ENCODE data around the gene CDH15.

The CDH15 gene

DNA sequence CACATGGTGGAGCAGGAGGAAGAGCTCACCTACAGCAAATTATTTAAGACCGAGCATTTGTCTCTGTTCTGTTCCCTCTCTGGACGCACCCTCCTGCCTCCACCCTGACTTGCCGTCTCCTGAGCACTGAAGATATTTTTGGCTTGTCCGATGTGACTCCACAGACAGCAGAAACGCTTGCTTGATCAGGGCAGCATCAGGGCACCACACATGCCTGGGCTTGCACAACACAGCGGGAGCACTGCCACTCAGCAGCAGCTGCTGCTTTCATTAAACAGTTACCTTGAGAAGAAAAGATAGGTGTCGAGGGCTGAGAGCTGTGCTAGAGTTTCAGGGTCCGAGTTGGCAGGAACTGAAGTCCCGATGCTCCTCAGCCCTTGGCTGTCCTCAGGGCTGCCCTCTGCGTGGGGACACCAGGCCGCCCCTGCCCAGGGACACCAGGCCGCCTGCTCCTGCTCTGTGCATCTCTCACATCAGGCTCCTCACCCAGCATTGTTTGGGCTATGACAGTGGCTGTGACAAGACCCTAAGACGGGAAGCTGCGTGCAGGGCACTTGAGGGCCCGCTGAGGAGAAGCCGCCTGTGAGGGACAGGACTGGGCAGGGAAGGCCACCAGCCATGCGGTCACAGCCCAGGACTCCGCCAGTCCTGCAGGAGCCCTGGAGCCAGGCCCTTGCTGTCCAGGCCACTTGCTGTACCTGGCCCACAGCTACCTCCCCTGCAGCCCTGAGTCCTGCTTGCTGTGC, 21.3 kb upstream of the CDH15 start:
- H3K27ac ChIP-seq: peak overlapping the region; percentile 96
- TF ChIP-seq, protein P1, sequence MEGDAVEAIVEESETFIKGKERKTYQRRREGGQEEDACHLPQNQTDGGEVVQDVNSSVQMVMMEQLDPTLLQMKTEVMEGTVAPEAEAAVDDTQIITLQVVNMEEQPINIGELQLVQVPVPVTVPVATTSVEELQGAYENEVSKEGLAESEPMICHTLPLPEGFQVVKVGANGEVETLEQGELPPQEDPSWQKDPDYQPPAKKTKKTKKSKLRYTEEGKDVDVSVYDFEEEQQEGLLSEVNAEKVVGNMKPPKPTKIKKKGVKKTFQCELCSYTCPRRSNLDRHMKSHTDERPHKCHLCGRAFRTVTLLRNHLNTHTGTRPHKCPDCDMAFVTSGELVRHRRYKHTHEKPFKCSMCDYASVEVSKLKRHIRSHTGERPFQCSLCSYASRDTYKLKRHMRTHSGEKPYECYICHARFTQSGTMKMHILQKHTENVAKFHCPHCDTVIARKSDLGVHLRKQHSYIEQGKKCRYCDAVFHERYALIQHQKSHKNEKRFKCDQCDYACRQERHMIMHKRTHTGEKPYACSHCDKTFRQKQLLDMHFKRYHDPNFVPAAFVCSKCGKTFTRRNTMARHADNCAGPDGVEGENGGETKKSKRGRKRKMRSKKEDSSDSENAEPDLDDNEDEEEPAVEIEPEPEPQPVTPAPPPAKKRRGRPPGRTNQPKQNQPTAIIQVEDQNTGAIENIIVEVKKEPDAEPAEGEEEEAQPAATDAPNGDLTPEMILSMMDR (IDR thresholded peaks at IDR 0.05): no peak
- no peaks in the 10 kb centered on the region for H3K9me3 ChIP-seq (ENCODE audit: control insufficient read depth, low read length)
- H3K9ac ChIP-seq: no peak overlapping the region
- no peaks in the 10 kb centered on the region for H3K36me3 ChIP-seq (ENCODE audit: control insufficient read depth, insufficient read depth, low read length)
- H3K4me3 ChIP-seq (ENCODE audit: low read depth, low read length): peak overlapping the region; percentile 11
- H3K79me2 ChIP-seq: no peaks in the 10 kb centered on the region
- H3K4me2 ChIP-seq (ENCODE audit: low read length): peak overlapping the region; percentile 44
- no peaks in the 10 kb centered on the region for H3K27me3 ChIP-seq (ENCODE audit: control insufficient read depth, insufficient read depth, low read length)
- H2AFZ ChIP-seq: peak overlapping the region; percentile 20
- peaks cover 33% of the 10 kb centered on the region for H3K4me1 ChIP-seq

DNA sequence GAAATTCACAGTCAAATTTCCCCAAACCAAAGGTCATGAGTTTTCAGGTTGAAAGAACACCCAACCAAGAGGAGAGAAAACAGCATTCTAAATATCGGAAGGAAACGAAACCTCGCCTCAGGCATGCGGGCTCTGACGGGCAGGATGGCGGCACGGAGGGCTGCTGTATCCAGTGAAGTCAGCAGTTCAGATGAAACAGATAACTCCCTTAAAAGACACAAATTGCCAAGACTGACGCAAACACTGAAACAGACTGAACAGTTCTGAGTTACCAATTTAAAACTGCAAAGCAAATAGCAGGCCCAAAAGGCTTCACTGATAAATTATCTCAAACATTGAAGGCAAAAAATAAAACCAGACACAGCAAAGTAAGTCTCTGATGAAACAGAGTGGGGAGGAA, 20.6 kb upstream of the CDH15 start:
- Histone ChIP-seq H3K27me3 (ENCODE audit: control insufficient read depth, insufficient read depth, low read length) (no peaks in the 10 kb centered on the region), H3K4me2 (ENCODE audit: low read length) (peak overlapping the region; percentile 44), H2AFZ (peak overlapping the region; percentile 20), H3K4me1 (peaks cover 37% of the 10 kb centered on the region), H3K9me3 (ENCODE audit: control insufficient read depth, low read length) (no peaks in the 10 kb centered on the region), H3K9ac (no peak overlapping the region), H3K79me2 (no peaks in the 10 kb centered on the region), H3K27ac (peak overlapping the region; percentile 96), H3K4me3 (ENCODE audit: low read depth, low read length) (peak overlapping the region; percentile 11), H3K36me3 (ENCODE audit: control insufficient read depth, insufficient read depth, low read length) (no peaks in the 10 kb centered on the region)
- TF ChIP-seq, protein P1 (IDR thresholded peaks at IDR 0.05): no peak

DNA sequence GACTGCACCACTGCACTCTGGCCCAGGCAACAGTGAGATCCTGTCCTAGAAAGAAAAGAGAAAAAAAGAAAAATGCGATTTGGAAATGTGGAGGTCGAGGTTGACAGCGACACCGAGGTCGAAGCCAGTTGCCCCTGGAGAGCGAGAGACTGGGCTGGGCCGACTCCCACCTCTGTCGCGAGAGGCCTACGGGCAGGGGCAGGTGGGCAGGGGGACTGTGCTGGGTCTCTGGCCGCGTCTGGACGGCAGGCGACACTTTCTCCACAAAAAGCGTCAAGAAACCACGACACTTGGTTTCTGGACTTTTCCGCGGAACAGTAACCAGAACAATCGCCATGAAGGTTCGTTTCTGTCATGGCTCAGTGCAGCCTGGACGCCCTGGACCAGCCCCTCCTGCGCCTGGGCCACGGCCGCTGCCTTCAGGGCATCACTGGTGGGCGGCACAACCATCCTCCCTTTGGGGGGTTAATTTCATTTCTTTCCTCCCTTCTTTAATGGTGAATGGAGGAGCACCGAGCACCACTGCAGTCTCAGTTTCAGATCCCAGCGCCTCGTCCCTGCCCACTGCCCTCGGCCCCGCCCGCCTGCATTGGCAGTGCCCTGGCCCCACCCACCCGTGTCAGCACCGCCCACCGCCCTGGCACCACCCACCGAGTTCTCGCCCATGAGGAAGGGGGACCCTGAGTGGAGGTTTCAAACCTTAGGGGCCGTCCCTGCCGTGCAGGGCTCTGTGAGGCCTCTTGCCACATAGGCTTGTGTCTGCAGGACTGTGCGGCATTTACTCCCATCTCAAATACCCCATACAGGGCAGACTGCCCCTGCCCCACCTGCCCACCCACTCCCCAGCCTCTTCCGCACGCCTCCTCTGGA, 18.5 kb upstream of the CDH15 start:
- Histone ChIP-seq H3K79me2 (no peaks in the 10 kb centered on the region), H3K36me3 (ENCODE audit: control insufficient read depth, insufficient read depth, low read length) (no peaks in the 10 kb centered on the region), H3K27me3 (ENCODE audit: control insufficient read depth, insufficient read depth, low read length) (no peaks in the 10 kb centered on the region), H2AFZ (no peak overlapping the region), H3K27ac (no peak overlapping the region), H3K4me3 (ENCODE audit: low read depth, low read length) (no peak overlapping the region), H3K4me2 (ENCODE audit: low read length) (no peak overlapping the region), H3K9ac (no peak overlapping the region), H3K4me1 (peaks cover 37% of the 10 kb centered on the region), H3K9me3 (ENCODE audit: control insufficient read depth, low read length) (no peaks in the 10 kb centered on the region)
- TF ChIP-seq, protein P1 (IDR thresholded peaks at IDR 0.05): no peak

DNA sequence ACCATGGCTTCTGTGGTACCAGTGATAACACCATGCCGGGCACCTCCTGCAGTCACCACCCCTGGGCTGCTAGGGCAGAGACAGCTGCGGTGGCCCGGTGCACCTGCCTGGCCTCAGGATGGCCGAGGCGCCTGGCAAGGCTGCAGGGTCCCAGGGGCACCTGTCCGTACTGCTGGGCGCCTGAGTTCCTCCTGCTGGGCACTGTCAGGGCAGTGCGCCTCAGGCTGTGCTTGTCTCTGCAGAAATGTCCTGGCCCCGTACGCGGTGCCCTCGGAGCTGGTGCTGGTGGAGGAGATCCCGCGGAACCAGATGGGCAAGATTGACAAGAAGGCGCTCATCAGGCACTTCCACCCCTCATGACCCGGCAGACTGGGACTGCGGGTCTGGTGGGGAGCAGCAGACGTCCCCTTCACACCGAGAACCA, 17.7 kb upstream of the CDH15 start:
- Histone ChIP-seq H3K4me2 (ENCODE audit: low read length) (peak overlapping the region; percentile 14), H3K27me3 (ENCODE audit: control insufficient read depth, insufficient read depth, low read length) (no peaks in the 10 kb centered on the region), H3K4me1 (peaks cover 37% of the 10 kb centered on the region), H3K9ac (no peak overlapping the region), H3K27ac (no peak overlapping the region), H3K36me3 (ENCODE audit: control insufficient read depth, insufficient read depth, low read length) (no peaks in the 10 kb centered on the region), H2AFZ (no peak overlapping the region), H3K9me3 (ENCODE audit: control insufficient read depth, low read length) (no peaks in the 10 kb centered on the region), H3K79me2 (no peaks in the 10 kb centered on the region), H3K4me3 (ENCODE audit: low read depth, low read length) (no peak overlapping the region)
- TF ChIP-seq, protein P1 (IDR thresholded peaks at IDR 0.05): no peak
